NCI-H2171 treated with DMSO at 0.1 percent for 48 hours (cell line): ENCODE results near the gene SLA2.
"Not testable (repeated sequence)": the region's sequence is repeated elsewhere in the genome, so short reads cannot be mapped to it uniquely, and the experiment has no call there.

ENCODE experiments used
- DNase-seq: peaks from one replicate; lab custom pipeline; 2025; lab: John Stamatoyannopoulos, UW

SLA2 gene

DNA sequence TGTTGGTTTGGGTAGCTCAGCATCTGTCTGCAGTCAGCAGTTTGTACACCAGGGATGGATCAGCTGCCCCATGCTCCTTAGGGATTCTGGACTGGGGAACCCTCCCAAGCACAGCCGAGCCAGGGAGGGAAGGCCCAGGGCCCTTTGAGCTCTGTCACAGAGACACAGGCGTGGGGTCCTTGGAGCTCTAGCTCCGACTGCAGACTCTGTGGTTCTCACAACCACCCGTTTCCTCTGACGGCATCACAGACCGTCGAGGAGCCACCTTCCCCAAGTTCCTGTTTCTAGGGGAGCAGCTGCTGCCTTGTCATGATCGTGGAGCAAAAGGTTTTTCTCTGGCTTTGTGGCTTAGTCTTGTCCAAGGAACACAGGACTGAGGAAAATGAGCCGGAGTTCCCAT, at the start of gene SLA2:
TSS of gene SLA2 (minus strand) at position 199 of the 400 bp plus-strand sequence. CDS start 4,861 bp downstream, outside the sequence.
- DNase-seq, result no peak

DNA sequence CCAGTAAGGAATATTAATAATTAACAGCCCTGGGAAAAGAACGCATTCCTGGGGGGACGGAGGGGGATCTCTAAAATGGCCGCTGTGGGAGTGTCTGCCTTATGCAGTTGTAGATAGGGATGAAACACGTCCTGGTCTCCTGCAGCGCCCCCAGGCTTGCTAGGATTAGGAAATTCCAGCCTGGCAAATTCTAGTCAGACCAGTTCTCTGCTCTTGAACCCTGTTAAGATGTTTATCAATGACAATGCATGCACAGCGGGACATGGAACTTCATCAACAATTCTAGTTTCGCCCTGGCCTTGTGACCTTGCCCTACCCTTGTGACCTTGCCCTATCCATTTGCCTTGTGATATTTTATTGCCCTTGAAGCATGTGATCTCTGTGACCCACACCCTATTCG, 49.5 kb upstream of the SLA2 start:
- DNase-seq, result not testable (repeated sequence)

- no peak for DNase-seq
Observed at GRCh38 chr20:36688630-36689029, 42.6 kb upstream of the SLA2 start.

GRCh38 chr20:36687850-36688249, 41.9 kb upstream of the SLA2 start:
- no peak for DNase-seq

DNA sequence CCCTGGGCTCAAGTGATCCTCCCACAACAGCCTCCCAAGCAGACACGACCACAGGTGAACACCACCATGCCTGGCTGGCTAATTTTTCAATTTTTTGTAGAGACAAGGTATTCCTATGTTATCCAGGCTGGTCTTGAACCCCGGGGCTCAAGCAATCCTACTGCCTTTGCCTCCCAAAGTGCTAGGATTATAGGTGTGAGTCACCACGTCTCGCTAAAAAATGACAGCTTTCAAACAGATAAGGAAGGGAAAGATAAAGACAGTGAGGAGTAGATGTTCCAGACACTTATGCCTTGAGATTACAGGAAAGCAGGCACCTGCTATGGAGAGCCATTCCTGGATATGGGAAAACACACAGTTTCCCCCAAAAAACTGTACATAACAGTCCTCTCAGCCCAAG, 40.9 kb upstream of the SLA2 start:
- DNase-seq, result no peak

- no peak for DNase-seq
Observed at GRCh38 chr20:36686504-36686903, 40.5 kb upstream of the SLA2 start.

- no peak for DNase-seq
Observed at GRCh38 chr20:36684747-36685146, 38.8 kb upstream of the SLA2 start.

DNA sequence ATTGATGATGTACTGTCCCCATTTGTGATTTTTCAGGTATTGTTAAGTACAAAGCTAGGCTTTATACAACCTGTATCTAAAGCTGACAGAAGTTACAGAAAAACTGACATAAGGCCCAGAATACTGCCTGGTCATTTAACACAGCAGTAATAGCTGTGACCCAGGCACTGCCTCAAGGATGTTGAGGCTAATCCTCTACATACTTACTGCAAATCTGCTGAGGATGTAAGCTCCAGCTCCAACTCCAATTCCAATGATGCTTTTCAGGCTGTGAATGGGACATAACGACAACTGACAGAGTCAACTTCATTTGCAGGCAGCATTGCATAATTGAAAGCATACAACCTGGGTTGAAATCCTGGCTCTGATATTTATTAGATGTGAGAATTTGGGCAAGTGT, 36.3 kb upstream of the SLA2 start:
- no peak for DNase-seq

DNA sequence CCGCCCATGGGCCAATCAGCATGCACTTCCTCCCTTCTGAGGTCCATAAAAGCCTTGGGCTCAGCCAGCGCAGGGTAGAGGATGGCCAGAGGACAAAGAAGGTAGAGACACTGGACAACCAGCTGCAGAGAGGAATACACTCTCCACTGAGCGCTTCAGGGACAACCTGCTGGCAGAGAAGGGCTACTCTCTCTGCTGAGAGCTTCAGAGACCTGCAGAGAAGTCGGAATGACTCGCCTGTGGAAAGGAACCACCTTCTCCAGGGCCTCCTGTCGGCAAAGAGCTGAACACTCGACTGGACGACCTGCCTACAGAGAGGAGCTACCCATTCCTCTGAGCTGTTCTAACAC, 31.4 kb upstream of the SLA2 start:
- no peak for DNase-seq

- DNase-seq, result no peak
Observed at GRCh38 chr20:36676701-36677421, 30.9 kb upstream of the SLA2 start.

- DNase-seq, result not testable (repeated sequence)
Observed at GRCh38 chr20:36675545-36675944, 29.5 kb upstream of the SLA2 start.

GRCh38 chr20:36672991-36673390, 27.0 kb upstream of the SLA2 start:
- DNase-seq, result no peak

- DNase-seq, result peak; percentile 76
Observed at GRCh38 chr20:36670665-36671357, 24.8 kb upstream of the SLA2 start.

- DNase-seq, result peak; percentile 21
Observed at GRCh38 chr20:36666181-36666740, 20.3 kb upstream of the SLA2 start.

DNA sequence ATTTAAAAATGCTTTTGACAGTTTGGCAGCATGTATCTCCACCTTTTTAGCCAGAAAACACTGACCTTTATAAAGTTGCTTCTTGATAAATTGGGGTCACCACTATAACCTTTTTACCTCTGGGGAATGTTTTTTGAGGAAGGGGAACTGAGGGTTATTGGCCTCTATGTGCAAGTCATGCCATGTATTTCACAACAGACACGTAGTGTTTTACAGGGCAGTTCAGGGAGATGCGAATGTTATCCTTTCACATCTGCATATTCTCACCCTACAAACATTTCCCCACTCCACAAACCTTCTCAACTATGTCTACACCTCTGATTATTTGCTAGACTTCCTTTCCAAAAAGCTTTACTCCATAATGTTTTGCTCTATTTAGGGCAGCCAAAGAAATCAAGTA, 17.0 kb upstream of the SLA2 start:
- no peak for DNase-seq

- DNase-seq, result no peak
Observed at GRCh38 chr20:36658300-36658699, 12.3 kb upstream of the SLA2 start.

- DNase-seq, result no peak
Observed at GRCh38 chr20:36656733-36657132, 10.7 kb upstream of the SLA2 start.

DNA sequence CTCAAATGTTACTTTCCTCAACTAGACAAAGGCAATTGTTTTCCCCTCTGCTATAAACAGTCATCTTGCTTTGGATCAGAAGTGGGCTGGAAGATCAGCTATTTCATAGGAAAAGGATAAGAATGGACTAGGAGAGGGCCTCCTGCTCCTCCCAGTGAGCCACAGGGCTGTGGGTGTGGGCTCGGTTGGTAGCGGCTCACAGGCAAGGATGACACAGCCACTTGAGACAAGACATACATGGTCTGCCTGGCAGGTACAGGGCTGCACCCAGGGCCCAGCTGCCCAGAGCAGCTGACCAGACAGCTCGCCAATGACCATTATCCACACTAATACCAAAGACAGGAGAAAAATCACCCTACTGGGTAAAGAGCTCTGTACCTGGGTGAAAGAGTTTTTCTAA, 9.0 kb upstream of the SLA2 start:
- no peak for DNase-seq

DNA sequence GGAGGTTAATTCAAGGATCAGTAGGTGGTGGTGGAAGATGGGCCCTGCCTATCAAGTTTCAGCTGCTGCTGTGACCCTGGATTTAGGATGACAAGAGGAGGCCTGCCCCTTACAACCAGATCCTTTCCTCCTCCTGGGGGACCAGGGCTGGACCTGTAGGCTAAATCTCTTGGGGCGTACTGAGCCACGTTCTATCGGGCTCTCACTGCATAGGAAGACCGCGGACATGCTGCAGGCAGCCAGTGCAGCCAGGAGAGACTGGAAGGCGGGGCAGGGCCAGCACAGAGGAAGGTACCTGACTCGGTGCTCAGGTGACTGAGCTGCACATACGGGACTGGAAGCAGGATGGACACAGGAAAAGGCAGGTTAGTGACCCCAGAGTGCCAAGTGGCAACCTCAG, 8.5 kb upstream of the SLA2 start:
- DNase-seq, result no peak

DNA sequence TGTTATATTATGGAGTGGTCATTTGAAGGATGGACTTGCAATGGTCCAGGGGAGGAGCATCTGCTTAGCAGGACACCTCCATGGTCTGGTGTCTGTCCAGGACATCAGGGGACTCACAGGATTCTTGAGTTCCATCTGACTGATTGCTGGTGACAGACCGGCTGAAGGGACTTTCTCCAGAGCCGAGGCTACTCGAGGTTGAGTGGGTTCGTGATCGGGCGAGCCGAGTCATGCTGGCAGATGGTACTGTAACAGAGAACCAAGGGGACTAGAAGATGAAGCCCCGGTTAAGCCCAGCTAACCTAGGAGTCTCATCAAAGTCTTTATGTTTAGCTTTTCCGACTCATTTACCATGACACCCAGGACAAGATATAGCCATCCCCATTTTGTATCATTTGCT, 7.5 kb upstream of the SLA2 start:
- peak; percentile 21 for DNase-seq

DNA sequence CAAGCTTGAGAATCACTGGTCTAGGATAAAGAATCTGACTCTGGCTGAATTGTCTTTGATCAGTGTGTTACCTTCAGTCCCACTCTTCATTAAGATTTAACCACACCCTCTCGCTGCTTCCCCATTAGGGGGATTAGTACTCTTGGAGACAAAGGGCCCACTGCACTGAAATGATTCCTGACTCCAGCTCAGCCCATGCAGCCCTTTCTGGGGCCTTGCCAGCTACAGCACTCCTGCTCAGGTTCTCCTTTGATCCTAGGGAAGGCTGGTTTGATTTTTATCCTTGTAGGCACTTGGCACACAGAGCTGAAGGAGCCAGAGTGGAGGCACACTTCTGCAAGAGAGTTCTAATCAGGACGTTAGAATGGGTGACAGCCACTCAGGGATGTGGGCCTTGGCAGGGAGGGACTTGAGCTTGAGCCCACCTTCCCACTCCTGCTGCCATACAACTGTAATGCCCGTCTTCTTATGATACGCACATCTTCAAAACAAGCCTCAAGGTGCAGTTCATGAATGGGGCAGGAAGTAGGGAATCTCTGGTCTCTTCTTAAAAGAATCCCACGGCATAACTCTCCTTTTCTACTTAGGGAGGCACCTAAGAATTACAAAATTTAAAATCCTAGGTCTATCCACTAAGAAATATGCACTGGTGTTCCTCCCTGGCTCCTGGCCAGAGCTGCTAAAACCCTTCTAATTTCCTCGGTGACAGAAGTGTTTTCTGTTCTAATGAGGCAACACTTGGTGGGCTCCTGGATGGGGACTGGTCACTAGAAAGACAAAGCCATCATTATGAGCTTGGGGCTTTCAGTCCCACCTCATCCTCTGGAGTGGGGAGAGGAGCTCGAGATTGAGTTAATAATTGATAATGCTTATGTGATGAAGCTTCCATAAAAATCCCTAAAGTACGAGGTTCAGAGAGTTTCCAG, 1.5 kb upstream of the SLA2 start:
- DNase-seq, result peak; percentile 44

GRCh38 chr20:36646678-36647077, 682 bp upstream of the SLA2 start:
- peak; percentile 79 for DNase-seq
